Measurements from ENCODE around the gene OR56A3. TPM values are rescaled to one million over a fixed set of nuclear protein-coding genes. Genes with fewer than 3 reads are reported as not detected.

OR56A3 gene
- total RNA-seq, 1 experiment from 2014 or later: not detected

DNA sequence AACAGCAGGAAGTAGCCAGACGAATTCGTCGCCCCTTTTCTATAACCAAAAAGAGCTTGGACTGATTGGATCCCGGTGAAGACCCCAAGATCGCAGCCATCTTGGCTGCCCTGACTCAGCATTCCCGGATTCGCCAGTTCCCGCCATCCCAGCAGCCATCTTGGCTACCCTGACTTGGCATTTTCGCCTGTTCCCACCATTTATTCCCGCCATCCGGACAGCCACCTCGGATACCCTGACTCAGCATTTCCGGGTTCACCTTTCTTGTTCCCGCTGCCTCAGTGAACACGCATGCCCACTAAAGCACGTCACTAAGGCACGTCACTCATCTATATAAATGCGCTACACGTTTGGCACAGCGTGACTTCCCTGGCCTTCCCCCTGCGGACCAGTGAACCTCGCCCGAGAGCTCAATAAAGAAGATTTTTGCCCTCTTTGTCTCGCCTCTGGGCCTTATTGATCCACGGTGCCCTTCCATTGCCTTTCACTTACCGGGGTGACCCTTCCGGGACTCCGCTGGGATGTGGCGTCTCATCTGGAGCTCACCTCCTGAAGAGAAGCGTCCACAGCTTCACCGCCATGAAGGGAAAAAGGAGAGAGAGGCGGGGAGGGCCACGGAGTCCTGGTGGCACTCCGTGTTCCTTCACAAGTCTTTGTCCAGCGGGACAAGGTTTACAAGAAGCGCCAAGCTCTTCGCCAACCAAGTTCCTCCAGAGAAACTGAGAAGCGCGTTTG is 4.0 kb upstream of the OR56A3 start:
- no peak overlapping the region for H3K4me3 ChIP-seq (ENCODE audit: low read depth in 2 of 2, low read length in 2 of 2)
- in situ Hi-C loops (cut with HindIII; ENCODE audit: low pct_unique_long_range_greater_than_20kb, low sequenced_read_pairs) (no loop called here), intact Hi-C loops (cut with micrococcal nuclease; ENCODE audit: unreplicated experiment) (no loop called here)
- peaks cover 3% of the 10 kb centered on the region; the same call in 1 of the 2 replicates for H3K9me3 ChIP-seq (ENCODE audit: control insufficient read depth, insufficient read depth, low read depth, low read length)
- CTCF ChIA-PET: no interaction called here
- no TSS peak for BruUV-seq (replicated peaks)
- DNase-seq (ENCODE audit: low read depth, low spot score): no peak
- POLR2A ChIA-PET: no interaction called here
- no peaks in the 10 kb centered on the region for H3K4me1 ChIP-seq (ENCODE audit: control insufficient read depth, insufficient read depth, low read length)
- no peaks in the 10 kb centered on the region for H3K36me3 ChIP-seq (ENCODE audit: control insufficient read depth, insufficient read depth, low read length)
- H3K27me3 ChIP-seq (ENCODE audit: control insufficient read depth, insufficient read depth, low read length): no peaks in the 10 kb centered on the region; the same call in 1 of the 2 replicates
- ATAC-seq: no peak
- TF ChIP-seq TCF7L2 (IDR thresholded peaks at IDR 0.05; ENCODE audit: low read depth, low read length) (no peak), POLR2AphosphoS5 (IDR thresholded peaks at IDR 0.05; ENCODE audit: low read depth, low read length) (no peak), SIN3A (IDR thresholded peaks at IDR 0.05; ENCODE audit: borderline replicate concordance, insufficient read depth, low read depth, low read length) (no peak)
- TF ChIP-seq, protein P1, sequence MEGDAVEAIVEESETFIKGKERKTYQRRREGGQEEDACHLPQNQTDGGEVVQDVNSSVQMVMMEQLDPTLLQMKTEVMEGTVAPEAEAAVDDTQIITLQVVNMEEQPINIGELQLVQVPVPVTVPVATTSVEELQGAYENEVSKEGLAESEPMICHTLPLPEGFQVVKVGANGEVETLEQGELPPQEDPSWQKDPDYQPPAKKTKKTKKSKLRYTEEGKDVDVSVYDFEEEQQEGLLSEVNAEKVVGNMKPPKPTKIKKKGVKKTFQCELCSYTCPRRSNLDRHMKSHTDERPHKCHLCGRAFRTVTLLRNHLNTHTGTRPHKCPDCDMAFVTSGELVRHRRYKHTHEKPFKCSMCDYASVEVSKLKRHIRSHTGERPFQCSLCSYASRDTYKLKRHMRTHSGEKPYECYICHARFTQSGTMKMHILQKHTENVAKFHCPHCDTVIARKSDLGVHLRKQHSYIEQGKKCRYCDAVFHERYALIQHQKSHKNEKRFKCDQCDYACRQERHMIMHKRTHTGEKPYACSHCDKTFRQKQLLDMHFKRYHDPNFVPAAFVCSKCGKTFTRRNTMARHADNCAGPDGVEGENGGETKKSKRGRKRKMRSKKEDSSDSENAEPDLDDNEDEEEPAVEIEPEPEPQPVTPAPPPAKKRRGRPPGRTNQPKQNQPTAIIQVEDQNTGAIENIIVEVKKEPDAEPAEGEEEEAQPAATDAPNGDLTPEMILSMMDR (IDR thresholded peaks at IDR 0.05): no peak
- TF ChIP-seq, protein P2, sequence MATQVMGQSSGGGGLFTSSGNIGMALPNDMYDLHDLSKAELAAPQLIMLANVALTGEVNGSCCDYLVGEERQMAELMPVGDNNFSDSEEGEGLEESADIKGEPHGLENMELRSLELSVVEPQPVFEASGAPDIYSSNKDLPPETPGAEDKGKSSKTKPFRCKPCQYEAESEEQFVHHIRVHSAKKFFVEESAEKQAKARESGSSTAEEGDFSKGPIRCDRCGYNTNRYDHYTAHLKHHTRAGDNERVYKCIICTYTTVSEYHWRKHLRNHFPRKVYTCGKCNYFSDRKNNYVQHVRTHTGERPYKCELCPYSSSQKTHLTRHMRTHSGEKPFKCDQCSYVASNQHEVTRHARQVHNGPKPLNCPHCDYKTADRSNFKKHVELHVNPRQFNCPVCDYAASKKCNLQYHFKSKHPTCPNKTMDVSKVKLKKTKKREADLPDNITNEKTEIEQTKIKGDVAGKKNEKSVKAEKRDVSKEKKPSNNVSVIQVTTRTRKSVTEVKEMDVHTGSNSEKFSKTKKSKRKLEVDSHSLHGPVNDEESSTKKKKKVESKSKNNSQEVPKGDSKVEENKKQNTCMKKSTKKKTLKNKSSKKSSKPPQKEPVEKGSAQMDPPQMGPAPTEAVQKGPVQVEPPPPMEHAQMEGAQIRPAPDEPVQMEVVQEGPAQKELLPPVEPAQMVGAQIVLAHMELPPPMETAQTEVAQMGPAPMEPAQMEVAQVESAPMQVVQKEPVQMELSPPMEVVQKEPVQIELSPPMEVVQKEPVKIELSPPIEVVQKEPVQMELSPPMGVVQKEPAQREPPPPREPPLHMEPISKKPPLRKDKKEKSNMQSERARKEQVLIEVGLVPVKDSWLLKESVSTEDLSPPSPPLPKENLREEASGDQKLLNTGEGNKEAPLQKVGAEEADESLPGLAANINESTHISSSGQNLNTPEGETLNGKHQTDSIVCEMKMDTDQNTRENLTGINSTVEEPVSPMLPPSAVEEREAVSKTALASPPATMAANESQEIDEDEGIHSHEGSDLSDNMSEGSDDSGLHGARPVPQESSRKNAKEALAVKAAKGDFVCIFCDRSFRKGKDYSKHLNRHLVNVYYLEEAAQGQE (IDR thresholded peaks at IDR 0.05; ENCODE audit: insufficient read depth in 1 of 2, low read depth in 2 of 2, low read length in 1 of 2): no peak
- no peak overlapping the region for H3K27ac ChIP-seq (ENCODE audit: low read length)

DNA sequence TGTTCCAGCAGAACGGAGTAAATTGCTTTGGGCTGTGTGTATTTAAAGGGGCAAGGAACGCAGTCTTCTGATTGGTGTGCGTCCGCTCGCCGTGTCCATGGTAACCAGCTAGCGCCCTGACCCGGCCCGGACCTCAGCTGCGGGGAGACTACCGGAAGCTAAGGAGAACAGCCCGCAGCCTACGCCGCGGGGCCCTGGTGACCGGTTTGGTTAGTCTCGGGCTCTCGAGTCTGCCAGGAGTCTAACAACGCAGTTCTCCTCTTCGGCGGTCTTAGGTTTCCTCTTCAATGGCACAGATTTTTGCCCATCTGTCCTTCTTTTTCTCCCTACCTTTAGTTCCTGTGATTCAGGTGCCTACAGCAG is 3.5 kb upstream of the OR56A3 start:
- POLR2A ChIA-PET: no interaction called here
- no peaks in the 10 kb centered on the region for H3K4me1 ChIP-seq (ENCODE audit: control insufficient read depth, insufficient read depth, low read length)
- no peaks in the 10 kb centered on the region for H3K36me3 ChIP-seq (ENCODE audit: control insufficient read depth, insufficient read depth, low read length)
- intact Hi-C loops (cut with micrococcal nuclease; ENCODE audit: unreplicated experiment): no loop called here
- ATAC-seq (no peak), DNase-seq (ENCODE audit: low read depth, low spot score) (no peak)
- no peak overlapping the region for H3K27ac ChIP-seq (ENCODE audit: low read length)
- CTCF ChIA-PET: no interaction called here
- BruUV-seq (replicated peaks): no TSS peak
- H3K9me3 ChIP-seq (ENCODE audit: control insufficient read depth, insufficient read depth, low read depth, low read length): peaks cover 3% of the 10 kb centered on the region; the same call in 1 of the 2 replicates
- no peaks in the 10 kb centered on the region; the same call in 1 of the 2 replicates for H3K27me3 ChIP-seq (ENCODE audit: control insufficient read depth, insufficient read depth, low read length)
- in situ Hi-C loops (cut with HindIII; ENCODE audit: low pct_unique_long_range_greater_than_20kb, low sequenced_read_pairs): no loop called here
- H3K4me3 ChIP-seq (ENCODE audit: low read depth in 2 of 2, low read length in 2 of 2): no peak overlapping the region
- TF ChIP-seq, protein P1 (IDR thresholded peaks at IDR 0.05): no peak
- TF ChIP-seq, protein P2 (IDR thresholded peaks at IDR 0.05; ENCODE audit: insufficient read depth in 1 of 2, low read depth in 2 of 2, low read length in 1 of 2): no peak
- TF ChIP-seq TCF7L2 (IDR thresholded peaks at IDR 0.05; ENCODE audit: low read depth, low read length): no peak
- TF ChIP-seq POLR2AphosphoS5 (IDR thresholded peaks at IDR 0.05; ENCODE audit: low read depth, low read length): no peak
- TF ChIP-seq SIN3A (IDR thresholded peaks at IDR 0.05; ENCODE audit: borderline replicate concordance, insufficient read depth, low read depth, low read length): no peak

Data from Panc1 (cell line).